ENCODE data around the gene OSGIN1. TPM values are rescaled to one million over a fixed set of nuclear protein-coding genes. Genes with fewer than 3 reads are reported as not detected.

The OSGIN1 gene
- total and polyA plus RNA-seq, 7 donors, result 3.6 to 9.9 (median 5.4) TPM

GRCh38 chr16:83925095-83925905 lies 27.7 kb upstream of the OSGIN1 start:
- peaks cover 2 to 7% (median 3%) of the 10 kb centered on the region in 4 donors for H3K36me3 ChIP-seq

GRCh38 chr16:83925957-83926725 lies 26.9 kb upstream of the OSGIN1 start:
- Histone ChIP-seq H3K36me3 (peaks cover 0 to 3% (median 0%) of the 10 kb centered on the region in 4 donors), H3K27me3 (no peaks in the 10 kb centered on the region), H3K4me1 (peaks cover 0 to 8% (median 3%) of the 10 kb centered on the region in 4 donors), H3K27ac (no peak overlapping the region), H3K4me3 (no peak overlapping the region), H3K9me3 (no peaks in the 10 kb centered on the region)
- no peak for DNase-seq
- intact Hi-C loops (cut with DNase I), result no loop called here
- no peak for TF ChIP-seq EP300 (IDR thresholded peaks at IDR 0.05)
- no peak for TF ChIP-seq POLR2AphosphoS5 (IDR thresholded peaks at IDR 0.05)
- no peak for TF ChIP-seq POLR2A (IDR thresholded peaks at IDR 0.05)
- TF ChIP-seq CTCF (IDR thresholded peaks at IDR 0.05), result no peak
- WGBS, 2 donors, result 68 to 69% methylated on average over 27 of the region's 27 CpGs

More at GRCh38 chr16:83925095-83925905, 27.7 kb upstream of the OSGIN1 start:
- TF ChIP-seq EP300 (IDR thresholded peaks at IDR 0.05) (no peak), POLR2AphosphoS5 (IDR thresholded peaks at IDR 0.05) (no peak), POLR2A (IDR thresholded peaks at IDR 0.05) (no peak), CTCF (IDR thresholded peaks at IDR 0.05) (no peak)
- no peaks in the 10 kb centered on the region for H3K9me3 ChIP-seq
- H3K4me3 ChIP-seq, result no peak overlapping the region
- H3K27me3 ChIP-seq, result no peaks in the 10 kb centered on the region
- no peak overlapping the region for H3K27ac ChIP-seq
- intact Hi-C loops (cut with DNase I), result no loop called here
- DNase-seq, result no peak
- peaks cover 0 to 8% (median 3%) of the 10 kb centered on the region in 4 donors for H3K4me1 ChIP-seq
- 86 to 89% methylated on average over 12 of the region's 12 CpGs for WGBS, 2 donors

GRCh38 chr16:83926726-83927397 lies 26.2 kb upstream of the OSGIN1 start:
- WGBS, 2 donors, result 10 to 30% methylated on average over 35 of the region's 35 CpGs
- TF ChIP-seq POLR2A (IDR thresholded peaks at IDR 0.05) (no peak), CTCF (IDR thresholded peaks at IDR 0.05) (peak; percentile 60 to 97 (median 86)), EP300 (IDR thresholded peaks at IDR 0.05) (no peak), POLR2AphosphoS5 (IDR thresholded peaks at IDR 0.05) (no peak)
- peaks cover 0 to 8% (median 3%) of the 10 kb centered on the region in 4 donors for H3K4me1 ChIP-seq
- no peaks in the 10 kb centered on the region for H3K27me3 ChIP-seq
- H3K27ac ChIP-seq, result no peak overlapping the region
- no peak overlapping the region for H3K4me3 ChIP-seq
- intact Hi-C loops (cut with DNase I), result no loop called here
- peaks cover 0 to 3% (median 0%) of the 10 kb centered on the region in 4 donors for H3K36me3 ChIP-seq
- no peak for DNase-seq
- H3K9me3 ChIP-seq, result no peaks in the 10 kb centered on the region

- no peak for DNase-seq
- Histone ChIP-seq H3K9me3 (no peaks in the 10 kb centered on the region), H3K27me3 (no peaks in the 10 kb centered on the region), H3K4me3 (no peak overlapping the region), H3K27ac (no peak overlapping the region), H3K4me1 (peaks cover 0 to 8% (median 3%) of the 10 kb centered on the region in 4 donors), H3K36me3 (peaks cover 0 to 3% (median 0%) of the 10 kb centered on the region in 4 donors)
- TF ChIP-seq POLR2A (IDR thresholded peaks at IDR 0.05), result no peak
- no peak for TF ChIP-seq EP300 (IDR thresholded peaks at IDR 0.05)
- no peak for TF ChIP-seq POLR2AphosphoS5 (IDR thresholded peaks at IDR 0.05)
- no peak for TF ChIP-seq CTCF (IDR thresholded peaks at IDR 0.05)
- intact Hi-C loops (cut with DNase I), result no loop called here
- WGBS, 2 donors, result 91 to 92% methylated on average over 16 of the region's 16 CpGs
These were observed 24.5 kb upstream of the OSGIN1 start for GRCh38 chr16:83928341-83929055.
